Measurements from ENCODE around the gene SLC15A3.
"Not testable (repeated sequence)": the region's sequence is repeated elsewhere in the genome, so short reads cannot be mapped to it uniquely, and the experiment has no call there.

The SLC15A3 gene

DNA sequence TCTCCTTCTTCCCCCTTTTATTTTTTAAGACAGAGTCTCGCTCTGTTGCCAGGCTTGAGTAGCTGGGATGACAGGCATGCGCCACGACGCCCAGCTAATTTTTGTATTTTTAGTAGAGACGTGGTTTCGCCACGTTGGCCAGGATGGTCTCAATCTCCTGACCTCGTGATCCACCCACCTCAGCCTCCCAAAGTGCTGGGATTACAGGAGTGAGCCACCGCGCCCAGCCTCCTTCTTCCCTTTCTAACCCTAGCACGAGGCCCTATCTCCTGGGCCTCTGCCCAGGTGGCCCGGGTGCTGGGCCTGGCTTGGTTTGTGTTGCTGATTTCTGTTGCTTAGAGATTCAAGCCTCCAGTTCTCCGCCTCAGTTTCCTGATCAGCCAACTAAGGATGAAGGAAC lies 22.3 kb upstream of the SLC15A3 start:
- not testable (repeated sequence) for DNase-seq

- no peak for DNase-seq
Measured at GRCh38 chr11:60973699-60974098, 21.7 kb upstream of the SLC15A3 start.

GRCh38 chr11:60972182-60973030 lies 20.4 kb upstream of the SLC15A3 start:
- DNase-seq = no peak

GRCh38 chr11:60971520-60971919 lies 19.5 kb upstream of the SLC15A3 start, which contains the start of gene CD6:
CD6 (plus strand) TSS chr11:60971680; CDS start chr11:60971866, 186 bp downstream.
- no peak for DNase-seq

DNA sequence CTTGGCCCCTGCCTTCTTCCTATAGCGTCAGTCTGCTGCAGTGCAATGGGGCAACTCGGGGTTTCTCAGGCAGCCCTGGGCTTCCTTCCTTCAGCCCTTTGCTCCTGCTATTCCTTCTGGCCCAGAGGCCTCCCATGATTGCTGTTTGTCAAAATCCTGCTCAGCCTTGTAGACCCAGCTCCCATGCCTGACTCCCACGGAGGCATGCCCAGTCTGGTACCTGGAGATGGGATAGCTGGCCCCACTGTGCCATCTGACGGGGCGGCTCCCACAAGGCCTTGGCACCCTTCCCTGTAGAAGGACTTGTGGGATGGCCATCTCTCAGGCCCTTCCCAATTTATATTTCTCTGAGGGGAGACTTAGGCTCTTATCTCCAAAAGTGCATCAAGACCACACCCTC lies 18.9 kb upstream of the SLC15A3 start:
- DNase-seq = no peak

DNA sequence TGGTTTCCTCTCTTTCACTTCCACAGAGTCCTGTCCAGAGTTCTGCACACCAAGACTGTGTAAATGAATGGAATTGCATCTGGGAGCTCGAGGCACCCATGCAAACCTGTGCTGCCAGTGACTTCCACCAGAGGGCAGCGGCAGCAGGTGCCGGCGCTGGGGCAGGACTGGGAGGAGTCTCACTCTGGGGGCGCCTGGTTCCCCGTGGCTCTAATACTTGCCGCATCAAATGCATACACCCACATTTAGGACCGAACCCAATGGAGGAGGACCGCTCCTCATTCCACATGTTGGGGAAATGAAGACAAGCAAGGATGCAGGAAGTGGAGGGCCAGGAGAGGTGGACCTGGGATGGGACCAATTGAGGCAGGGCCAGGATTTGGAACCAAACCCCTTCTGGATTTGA lies 18.4 kb upstream of the SLC15A3 start:
- peak; percentile 39 to 74 for DNase-seq

DNA sequence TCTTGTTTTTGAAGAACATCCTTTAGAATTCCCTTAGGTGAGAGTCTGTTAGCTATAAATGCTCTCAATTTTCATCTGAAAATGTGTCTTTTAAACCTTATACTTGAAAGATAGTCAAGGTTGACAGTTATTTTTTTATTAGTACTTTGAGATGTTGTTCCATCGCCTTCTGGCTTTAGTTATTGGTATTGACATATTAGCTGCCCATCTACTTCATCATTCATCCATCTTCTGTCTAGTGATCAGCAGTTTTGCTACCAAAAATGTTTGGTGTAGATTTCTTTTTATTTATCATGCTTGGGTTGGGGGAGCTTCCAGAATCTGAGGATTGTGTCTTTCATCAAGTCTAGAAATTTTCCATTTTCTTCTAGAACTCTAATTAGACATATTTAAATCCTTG lies 16.2 kb upstream of the SLC15A3 start:
- no peak for DNase-seq

- peak; percentile 44 to 46 for DNase-seq
Measured at GRCh38 chr11:60966890-60967289, 14.9 kb upstream of the SLC15A3 start.

GRCh38 chr11:60964801-60965200 lies 12.8 kb upstream of the SLC15A3 start:
- no peak for DNase-seq

- no peak for DNase-seq
Measured at GRCh38 chr11:60960405-60960804, 8.4 kb upstream of the SLC15A3 start.

DNA sequence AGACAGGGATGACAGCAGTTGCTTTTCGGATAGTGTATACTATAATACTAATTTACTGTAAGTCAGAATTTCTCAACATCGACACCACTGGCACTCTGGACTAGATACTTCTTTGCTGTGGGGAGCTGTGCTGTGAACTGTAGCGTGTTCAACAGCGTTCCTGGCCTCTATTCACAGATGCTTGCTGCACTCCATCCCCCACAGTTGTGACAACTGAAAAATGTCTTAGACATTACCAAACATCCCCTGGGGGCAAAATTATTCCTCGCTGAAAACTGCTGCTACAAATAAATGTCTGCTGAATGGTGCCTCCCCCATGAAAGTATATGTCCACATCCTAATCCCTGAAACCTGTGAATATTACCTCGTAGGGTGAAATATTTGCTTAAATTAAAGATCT lies 7.5 kb upstream of the SLC15A3 start:
- no peak for DNase-seq

GRCh38 chr11:60957188-60957587 lies 5.2 kb upstream of the SLC15A3 start:
- no peak for DNase-seq

GRCh38 chr11:60955571-60955970 lies 3.6 kb upstream of the SLC15A3 start:
- DNase-seq = no peak

- peak; percentile 85 to 94 for DNase-seq
Measured at GRCh38 chr11:60954421-60954820, 2.4 kb upstream of the SLC15A3 start.

- DNase-seq = peak; percentile 92 to 96
Measured at GRCh38 chr11:60953781-60954180, 1.8 kb upstream of the SLC15A3 start.

DNA sequence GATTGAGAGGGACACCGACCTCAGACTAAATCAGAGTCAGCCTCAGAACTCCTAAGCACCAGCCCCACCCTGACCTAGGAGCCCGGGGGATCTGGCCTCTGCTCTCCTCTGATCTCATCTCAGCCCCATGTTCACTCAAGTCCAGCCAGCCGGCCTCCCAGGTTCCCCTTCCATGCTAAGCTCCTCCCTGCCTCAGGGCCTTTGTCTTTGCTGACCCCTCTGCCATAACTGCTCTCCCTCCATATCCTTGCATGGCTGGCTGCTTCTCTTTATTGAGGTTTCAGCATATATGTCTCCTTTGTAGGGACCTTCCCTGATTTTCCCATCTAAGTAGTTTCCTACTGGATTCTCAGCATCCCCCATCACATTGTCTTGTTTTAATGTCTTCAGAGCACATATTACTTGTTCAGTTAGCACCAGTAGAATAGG lies 780 bp upstream of the SLC15A3 start:
- DNase-seq = no peak

GRCh38 chr11:60951606-60951903 lies 421 bp downstream of the SLC15A3 start:
- peak in 1 of 2 donors; percentile 35 for DNase-seq

DNA sequence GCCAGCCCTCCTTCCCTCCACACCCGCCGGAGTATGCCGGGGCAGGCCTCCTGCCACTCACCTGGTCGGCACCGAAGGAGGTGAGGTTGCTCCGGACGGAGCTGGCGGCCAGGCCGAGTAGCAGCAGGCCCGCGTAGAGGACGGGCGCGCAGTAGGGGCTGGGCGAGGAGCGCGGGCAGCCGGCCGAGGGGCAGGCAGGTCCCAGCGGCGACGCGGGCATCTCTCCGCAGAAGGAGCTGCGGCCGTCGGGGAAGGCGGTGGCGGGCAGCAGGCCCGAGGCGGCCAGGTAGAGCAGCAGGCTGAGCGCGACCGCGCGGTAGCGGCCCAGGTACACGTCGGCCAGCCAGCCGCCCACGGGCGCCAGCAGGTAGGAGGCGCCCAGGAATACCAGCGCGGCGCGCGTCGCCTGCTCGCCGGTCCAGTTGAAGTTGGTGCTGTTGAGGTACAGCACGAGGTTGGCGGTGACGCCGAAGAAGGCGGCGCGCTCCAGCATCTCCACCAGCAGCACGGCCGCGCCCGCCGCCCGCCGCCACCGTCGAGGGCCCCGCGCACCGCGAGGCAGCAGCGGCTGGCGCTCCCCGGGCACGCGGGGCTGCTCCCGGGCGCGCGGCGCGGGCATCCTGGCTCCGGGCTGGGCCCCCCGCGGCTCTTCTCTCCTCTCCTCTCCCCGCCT lies 907 bp downstream of the SLC15A3 start:
- peak in 1 of 2 donors; percentile 34 for DNase-seq

DNA sequence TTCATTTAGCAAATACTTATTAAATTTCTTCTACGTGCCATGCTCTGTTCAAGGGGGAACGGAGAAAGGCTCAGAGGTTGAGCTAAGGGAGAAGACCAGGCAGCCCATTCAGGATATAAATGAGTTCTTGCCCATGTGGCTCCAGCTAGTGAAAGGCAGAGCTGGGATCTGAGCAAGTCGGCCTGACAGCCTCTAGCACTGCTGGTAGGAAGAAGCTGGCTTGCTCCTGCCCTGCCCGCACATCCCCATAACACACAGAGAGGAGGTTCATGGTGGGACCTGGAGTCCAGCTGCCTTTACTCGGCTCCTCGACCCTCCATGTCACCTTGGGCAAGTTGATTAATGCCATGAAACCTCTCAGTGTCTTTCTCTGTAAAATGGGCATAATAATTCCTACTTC lies 2.0 kb downstream of the SLC15A3 start:
- DNase-seq = no peak

- no peak for DNase-seq
Measured at GRCh38 chr11:60948250-60948649, 3.7 kb downstream of the SLC15A3 start.

- DNase-seq = no peak
Measured at GRCh38 chr11:60947700-60948099, 4.3 kb downstream of the SLC15A3 start.

GRCh38 chr11:60946601-60947264 lies 5.2 kb downstream of the SLC15A3 start:
- no peak for DNase-seq

GRCh38 chr11:60945295-60945667 lies 6.7 kb downstream of the SLC15A3 start:
- no peak for DNase-seq
